SIG-M5 treated with dmso at 0.1 percent for 504 hours (cell line): ENCODE measurements around the gene UNCX.

Experiments
- DNase-seq: peaks from one replicate; lab custom pipeline; 2025; ENCODE audit not compliant: unreplicated experiment; lab: John Stamatoyannopoulos, UW

The UNCX gene

GRCh38 chr7:1231214-1232102 lies 1.2 kb upstream of the UNCX start:
- no peak for DNase-seq

GRCh38 chr7:1232103-1232466 lies 587 bp upstream of the UNCX start:
- no peak for DNase-seq

- no peak for DNase-seq
These were observed 819 bp downstream of the UNCX start for GRCh38 chr7:1233333-1234048.

GRCh38 chr7:1234049-1234880 lies 1.6 kb downstream of the UNCX start:
- no peak for DNase-seq

- no peak for DNase-seq
These were observed 2.3 kb downstream of the UNCX start for GRCh38 chr7:1234881-1235500.

GRCh38 chr7:1235501-1236131 lies 2.9 kb downstream of the UNCX start:
- no peak for DNase-seq

- no peak for DNase-seq
These were observed 3.5 kb downstream of the UNCX start for GRCh38 chr7:1236132-1236661.

GRCh38 chr7:1236831-1237701 lies 4.4 kb downstream of the UNCX start:
- no peak for DNase-seq

- no peak for DNase-seq
These were observed 5.1 kb downstream of the UNCX start for GRCh38 chr7:1237704-1238255.

GRCh38 chr7:1238450-1238882 lies 5.8 kb downstream of the UNCX start:
- no peak for DNase-seq

GRCh38 chr7:1238931-1239802 lies 6.5 kb downstream of the UNCX start:
- no peak for DNase-seq

- no peak for DNase-seq
These were observed 7.3 kb downstream of the UNCX start for GRCh38 chr7:1239803-1240516.

GRCh38 chr7:1240517-1241257 lies 8.0 kb downstream of the UNCX start:
- DNase-seq, result no peak

GRCh38 chr7:1241258-1241602 lies 8.6 kb downstream of the UNCX start:
- no peak for DNase-seq

GRCh38 chr7:1241603-1242255 lies 9.1 kb downstream of the UNCX start:
- DNase-seq, result no peak

- no peak for DNase-seq
These were observed 9.6 kb downstream of the UNCX start for GRCh38 chr7:1242256-1242605.
